ENCODE data around the gene CAV3. TPM values are rescaled to one million over a fixed set of nuclear protein-coding genes. Genes with fewer than 3 reads are reported as not detected.

Gene CAV3
- total RNA-seq, 1 experiment from 2014 or later, result 0.24 TPM

- H2AFZ ChIP-seq, result no peak overlapping the region
- DNase-seq, result no peak
- CTCF ChIA-PET, result no interaction called here
Observed at GRCh38 chr3:8743021-8743601, 9.5 kb downstream of the CAV3 start.

GRCh38 chr3:8743911-8744310, 10.3 kb downstream of the CAV3 start:
- no peaks in the 10 kb centered on the region for H4K20me1 ChIP-seq (ENCODE audit: insufficient read depth)
- no peaks in the 10 kb centered on the region for H3K9me3 ChIP-seq (ENCODE audit: insufficient read depth, low read depth)
- no peaks in the 10 kb centered on the region for H3K79me2 ChIP-seq (ENCODE audit: low read depth)
- DNase-seq, result no peak
- BruUV-seq (replicated peaks), result no TSS peak
- H3K36me3 ChIP-seq (ENCODE audit: low read depth), result no peaks in the 10 kb centered on the region
- H3K4me3 ChIP-seq, result no peak overlapping the region
- H3K9me2 ChIP-seq (ENCODE audit: insufficient read depth), result no peaks in the 10 kb centered on the region
- H3F3A ChIP-seq (ENCODE audit: insufficient read depth, low read depth), result peaks cover 25% of the 10 kb centered on the region; the same call in 1 of the 2 replicates
- CTCF ChIA-PET, result interaction anchor here (1.1 kb wide), 1 partner anchor 26 kb away, joined by 4 read pairs; no protein-coding TSS in a partner anchor
- H2AFZ ChIP-seq, result no peak overlapping the region
- H3K4me2 ChIP-seq, result peak overlapping the region; percentile 47
- peak overlapping the region; percentile 24; the same call in 1 of the 2 replicates for H3K27ac ChIP-seq
- intact Hi-C loops (cut with micrococcal nuclease; ENCODE audit: unreplicated experiment), result loop anchor here (5.0 kb wide), 1 partner anchor 302 kb away; no protein-coding TSS in a partner anchor
- TF ChIP-seq EZH2 (IDR thresholded peaks at IDR 0.05; ENCODE audit: low read depth) (no peak), CTCF (conservative IDR thresholded peaks at IDR 0.05) (no peak)
- peaks cover 52% of the 10 kb centered on the region for H3K4me1 ChIP-seq (replicated peaks; ENCODE audit: insufficient read depth)
- no peaks in the 10 kb centered on the region for H3K27me3 ChIP-seq (ENCODE audit: insufficient read depth, low read depth)
- POLR2A ChIA-PET (ENCODE audit: unreplicated experiment), result no interaction called here

More at GRCh38 chr3:8743021-8743601, 9.5 kb downstream of the CAV3 start:
- H3K4me1 ChIP-seq (replicated peaks; ENCODE audit: insufficient read depth), result peaks cover 52% of the 10 kb centered on the region
- H3F3A ChIP-seq (ENCODE audit: insufficient read depth, low read depth), result peaks cover 25% of the 10 kb centered on the region; the same call in 1 of the 2 replicates
- no peak overlapping the region for H3K4me3 ChIP-seq
- H3K27me3 ChIP-seq (ENCODE audit: insufficient read depth, low read depth), result no peaks in the 10 kb centered on the region
- H4K20me1 ChIP-seq (ENCODE audit: insufficient read depth), result no peaks in the 10 kb centered on the region
- POLR2A ChIA-PET (ENCODE audit: unreplicated experiment), result no interaction called here
- no peaks in the 10 kb centered on the region for H3K36me3 ChIP-seq (ENCODE audit: low read depth)
- H3K9me2 ChIP-seq (ENCODE audit: insufficient read depth), result no peaks in the 10 kb centered on the region
- no peaks in the 10 kb centered on the region for H3K9me3 ChIP-seq (ENCODE audit: insufficient read depth, low read depth)
- no peaks in the 10 kb centered on the region for H3K79me2 ChIP-seq (ENCODE audit: low read depth)
- peak overlapping the region; percentile 24; the same call in 1 of the 2 replicates for H3K27ac ChIP-seq
- H3K4me2 ChIP-seq, result peak overlapping the region; percentile 47
- TF ChIP-seq CTCF (conservative IDR thresholded peaks at IDR 0.05) (no peak), EZH2 (IDR thresholded peaks at IDR 0.05; ENCODE audit: low read depth) (no peak)
- no TSS peak for BruUV-seq (replicated peaks)
- intact Hi-C loops (cut with micrococcal nuclease; ENCODE audit: unreplicated experiment), result loop anchor here (5.0 kb wide), 1 partner anchor 301 kb away; no protein-coding TSS in a partner anchor

DNA sequence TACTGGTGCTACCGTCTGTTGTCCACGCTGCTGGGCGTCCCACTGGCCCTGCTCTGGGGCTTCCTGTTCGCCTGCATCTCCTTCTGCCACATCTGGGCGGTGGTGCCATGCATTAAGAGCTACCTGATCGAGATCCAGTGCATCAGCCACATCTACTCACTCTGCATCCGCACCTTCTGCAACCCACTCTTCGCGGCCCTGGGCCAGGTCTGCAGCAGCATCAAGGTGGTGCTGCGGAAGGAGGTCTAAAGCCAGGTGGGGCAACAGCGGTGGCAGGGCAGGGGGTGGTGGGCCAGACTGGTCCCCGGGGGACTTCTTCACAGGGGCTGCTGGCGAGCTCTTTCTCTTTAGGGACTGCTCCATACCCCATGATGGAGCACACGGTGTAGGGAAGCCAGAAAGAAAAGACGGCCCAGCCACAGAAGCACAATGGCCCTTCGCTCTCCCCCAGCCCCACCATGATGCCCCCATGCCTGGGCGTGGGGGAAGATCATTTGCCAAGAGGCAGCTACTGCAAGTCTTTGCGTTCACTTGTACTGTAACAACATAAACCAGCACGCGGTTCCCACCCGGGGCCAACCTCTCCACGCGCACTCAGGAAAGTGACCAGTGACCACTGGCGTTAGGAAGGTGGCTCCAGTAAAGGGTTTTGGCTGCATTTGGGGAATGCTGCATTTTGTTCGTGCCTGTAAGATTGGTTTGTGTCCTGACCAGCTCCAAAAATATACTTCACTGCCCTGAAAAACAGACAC, 12.2 kb downstream of the CAV3 start:
- TF ChIP-seq CTCF (conservative IDR thresholded peaks at IDR 0.05), result no peak
- TF ChIP-seq EZH2 (IDR thresholded peaks at IDR 0.05; ENCODE audit: low read depth), result no peak
- H3K27ac ChIP-seq, result no peak overlapping the region
- H3K4me3 ChIP-seq, result no peak overlapping the region
- H2AFZ ChIP-seq, result no peak overlapping the region
- ChIA-PET POLR2A (ENCODE audit: unreplicated experiment) (interaction anchor here (0.6 kb wide), 1 partner anchor 302 kb away, joined by 3 read pairs; no protein-coding TSS in a partner anchor), CTCF (no interaction called here)
- no peaks in the 10 kb centered on the region for H3K9me2 ChIP-seq (ENCODE audit: insufficient read depth)
- no peaks in the 10 kb centered on the region for H3K79me2 ChIP-seq (ENCODE audit: low read depth)
- no peak for DNase-seq
- H3K4me2 ChIP-seq, result no peak overlapping the region
- H3F3A ChIP-seq (ENCODE audit: insufficient read depth, low read depth), result peaks cover 12% of the 10 kb centered on the region; the same call in 1 of the 2 replicates
- no peaks in the 10 kb centered on the region for H3K9me3 ChIP-seq (ENCODE audit: insufficient read depth, low read depth)
- peaks cover 33% of the 10 kb centered on the region for H3K4me1 ChIP-seq (replicated peaks; ENCODE audit: insufficient read depth)
- no peaks in the 10 kb centered on the region for H3K36me3 ChIP-seq (ENCODE audit: low read depth)
- no peaks in the 10 kb centered on the region for H3K27me3 ChIP-seq (ENCODE audit: insufficient read depth, low read depth)
- intact Hi-C loops (cut with micrococcal nuclease; ENCODE audit: unreplicated experiment), result no loop called here
- no TSS peak for BruUV-seq (replicated peaks)
- H4K20me1 ChIP-seq (ENCODE audit: insufficient read depth), result no peaks in the 10 kb centered on the region
